Esophagus squamous epithelium (tissue), 4 donors: ENCODE results near the gene ANKH.

Experiments used
- CTCF ChIP-seq, 6 experiments: fragments of 450-650 bp in 4 of 6; fragments of 200-600 bp in 2 of 6; sonication (generic) in 2 of 6; IDR thresholded peaks; one replicate each; pipeline ENCODE4 v1.5.1; 2016 to 2019; ENCODE audit warnings: antibody characterized with exemption in 6 of 6, mild to moderate bottlenecking in 4 of 6, moderate library complexity in 4 of 6
- POLR2A ChIP-seq, 4 donors: fragments of 450-650 bp; IDR thresholded peaks; one replicate each; pipeline ENCODE4 v1.6.1; 2017; ENCODE audit warnings: antibody characterized with exemption in 4 of 4, mild to moderate bottlenecking in 4 of 4, moderate library complexity in 3 of 4

- no peak for TF ChIP-seq CTCF (IDR thresholded peaks at IDR 0.05)
- TF ChIP-seq POLR2A (IDR thresholded peaks at IDR 0.05) = no peak
Observed at GRCh38 chr5:14730881-14731280, 140.7 kb downstream of the ANKH start.
